Astrocyte (in vitro differentiated cells and primary cell): ENCODE results near the gene AFF3. TPM values are rescaled to one million over a fixed set of nuclear protein-coding genes. Genes with fewer than 3 reads are reported as not detected.

Experiments
- DNase-seq: peaks from one replicate; pipeline ENCODE4 v3.0.0-alpha.2; 2010; ENCODE audit warnings: low read depth
- FAIRE-seq: peaks from 2 replicates; lab custom pipeline; 2011; peaks lifted over from hg19 to GRCh38; lab: Jason Lieb, UNC
- H2AFZ ChIP-seq: 2 replicates; pipeline ENCODE4 v1.6.0; 2012; ENCODE audit warnings: low read depth, low read length, inconsistent platforms
- H3K27ac ChIP-seq: 2 replicates; pipeline ENCODE4 v1.5.1; 2011; ENCODE audit warnings: low read depth, low read length, inconsistent platforms
- H3K27me3 ChIP-seq: 2 replicates; pipeline ENCODE4 v1.6.0; 2011; ENCODE audit warnings: low read length, inconsistent platforms; ENCODE audit not compliant: insufficient read depth
- H3K36me3 ChIP-seq: 2 replicates; pipeline ENCODE4 v1.5.1; 2011; ENCODE audit warnings: low read length, inconsistent platforms; ENCODE audit not compliant: insufficient read depth
- H3K4me1 ChIP-seq: 2 replicates; pipeline ENCODE4 v1.5.1; 2011; ENCODE audit warnings: low read length, inconsistent platforms; ENCODE audit not compliant: insufficient read depth
- H3K4me2 ChIP-seq: 2 replicates; pipeline ENCODE4 v1.6.0; 2012; ENCODE audit warnings: low read length, inconsistent platforms
- H3K4me3 ChIP-seq: 2 replicates; pipeline ENCODE4 v1.5.1; 2011; ENCODE audit warnings: low read depth, mild to moderate bottlenecking, low read length, inconsistent platforms; ENCODE audit not compliant: insufficient read depth
- H3K79me2 ChIP-seq: 2 replicates; pipeline ENCODE4 v1.6.0; 2012; ENCODE audit warnings: mild to moderate bottlenecking, low read length, inconsistent platforms; ENCODE audit not compliant: insufficient read depth
- H3K9ac ChIP-seq: 2 replicates; pipeline ENCODE4 v1.6.0; 2012; ENCODE audit warnings: mild to moderate bottlenecking, low read length, inconsistent platforms
- H3K9me3 ChIP-seq: 2 replicates; pipeline ENCODE4 v1.5.1; 2012; ENCODE audit warnings: low read depth, mild to moderate bottlenecking, low read length, inconsistent platforms; ENCODE audit not compliant: insufficient read depth
- H4K20me1 ChIP-seq: 2 replicates; pipeline ENCODE4 v1.6.0; 2012; ENCODE audit warnings: low read length, inconsistent platforms; ENCODE audit not compliant: insufficient read depth
- H3K27ac Mint-ChIP-seq: one replicate; pipeline ENCODE4 v1.8.0; 2021; ENCODE audit warnings: mild to moderate bottlenecking, mixed read lengths; ENCODE audit not compliant: unreplicated experiment
- H3K27me3 Mint-ChIP-seq: one replicate; pipeline ENCODE4 v1.8.0; 2021; ENCODE audit warnings: low read depth, mixed read lengths; ENCODE audit not compliant: unreplicated experiment
- H3K36me3 Mint-ChIP-seq: one replicate; pipeline ENCODE4 v1.8.0; 2021; ENCODE audit warnings: low read depth, mixed read lengths; ENCODE audit not compliant: unreplicated experiment
- H3K4me1 Mint-ChIP-seq: one replicate; pipeline ENCODE4 v1.8.0; 2021; ENCODE audit warnings: low read depth, mixed read lengths; ENCODE audit not compliant: unreplicated experiment
- H3K4me3 Mint-ChIP-seq: one replicate; pipeline ENCODE4 v1.8.0; 2021; ENCODE audit warnings: mild to moderate bottlenecking, moderate library complexity, mixed read lengths; ENCODE audit not compliant: unreplicated experiment
- H3K9me3 Mint-ChIP-seq: one replicate; pipeline ENCODE4 v1.8.0; 2021; ENCODE audit warnings: mild to moderate bottlenecking, mixed read lengths; ENCODE audit not compliant: unreplicated experiment
- CTCF ChIP-seq: IDR thresholded peaks from 2 replicates; pipeline ENCODE4 v1.5.1; 2011; ENCODE audit warnings: low read depth, mild to moderate bottlenecking, inconsistent platforms, low read length, moderate library complexity; ENCODE audit not compliant: insufficient read depth
- EZH2 ChIP-seq: IDR thresholded peaks from 2 replicates; pipeline ENCODE4 v1.6.1; 2012; ENCODE audit warnings: mild to moderate bottlenecking, low read length, inconsistent platforms; ENCODE audit not compliant: insufficient read depth
- total RNA-seq: library from RNA; stranded (reverse); gene quantifications from 2 replicates; pipeline ENCODE4 v1.2.1, GENCODE V29; 2021

The AFF3 gene
- total RNA-seq, 1 donor from 2014 or later = 14.7 TPM

GRCh38 chr2:99670768-99671734 is 471.3 kb downstream of the AFF3 start:
- no peak overlapping the region for H3K27ac Mint-ChIP-seq
- no peaks in the 10 kb centered on the region for H3K9me3 Mint-ChIP-seq
- no peak overlapping the region for H3K4me3 ChIP-seq
- no peak overlapping the region for H3K4me2 ChIP-seq
- FAIRE-seq (no peak), DNase-seq (peak; percentile 77)
- peaks cover 2% of the 10 kb centered on the region for H3K27me3 Mint-ChIP-seq
- peaks cover 2% of the 10 kb centered on the region for H3K36me3 Mint-ChIP-seq
- peak overlapping the region; percentile 37 for H3K27ac ChIP-seq
- no peaks in the 10 kb centered on the region for H4K20me1 ChIP-seq
- H2AFZ ChIP-seq = no peak overlapping the region
- no peaks in the 10 kb centered on the region for H3K79me2 ChIP-seq
- no peak overlapping the region for H3K4me3 Mint-ChIP-seq
- no peaks in the 10 kb centered on the region for H3K27me3 ChIP-seq
- peak overlapping the region; percentile 20 for H3K9ac ChIP-seq
- H3K9me3 ChIP-seq = no peaks in the 10 kb centered on the region
- no peaks in the 10 kb centered on the region for H3K4me1 ChIP-seq
- no peaks in the 10 kb centered on the region for H3K4me1 Mint-ChIP-seq
- no peaks in the 10 kb centered on the region for H3K36me3 ChIP-seq
- TF ChIP-seq CTCF = no peak
- TF ChIP-seq EZH2 = no peak

- Histone ChIP-seq H3K4me2 (no peak overlapping the region), H3K4me1 (peaks cover 14% of the 10 kb centered on the region), H3K4me3 (no peak overlapping the region), H3K27me3 (no peaks in the 10 kb centered on the region), H4K20me1 (no peaks in the 10 kb centered on the region), H2AFZ (no peak overlapping the region), H3K9ac (no peak overlapping the region), H3K36me3 (no peaks in the 10 kb centered on the region), H3K9me3 (no peaks in the 10 kb centered on the region), H3K79me2 (no peaks in the 10 kb centered on the region), H3K27ac (no peak overlapping the region)
- Mint-ChIP-seq H3K4me3 (no peak overlapping the region), H3K9me3 (no peaks in the 10 kb centered on the region), H3K36me3 (peaks cover 6% of the 10 kb centered on the region), H3K27me3 (no peaks in the 10 kb centered on the region), H3K27ac (no peak overlapping the region), H3K4me1 (peaks cover 10% of the 10 kb centered on the region)
- FAIRE-seq = no peak
- TF ChIP-seq EZH2 (no peak), CTCF (no peak)
- no peak for DNase-seq
Observed at GRCh38 chr2:99666256-99666655, 476.1 kb downstream of the AFF3 start.

- Mint-ChIP-seq H3K4me1 (peaks cover 10% of the 10 kb centered on the region), H3K36me3 (peaks cover 12% of the 10 kb centered on the region), H3K27me3 (no peaks in the 10 kb centered on the region), H3K4me3 (no peak overlapping the region), H3K9me3 (peaks cover 1% of the 10 kb centered on the region), H3K27ac (peak overlapping the region; percentile 48)
- Histone ChIP-seq H3K4me2 (peak overlapping the region; percentile 64), H3K4me3 (no peak overlapping the region), H3K9ac (no peak overlapping the region), H3K27ac (peak overlapping the region; percentile 73), H3K4me1 (peaks cover 18% of the 10 kb centered on the region), H2AFZ (no peak overlapping the region), H3K79me2 (no peaks in the 10 kb centered on the region), H3K27me3 (no peaks in the 10 kb centered on the region), H3K36me3 (no peaks in the 10 kb centered on the region), H3K9me3 (no peaks in the 10 kb centered on the region), H4K20me1 (no peaks in the 10 kb centered on the region)
- no peak for TF ChIP-seq EZH2
- no peak for TF ChIP-seq CTCF
- FAIRE-seq (peak; percentile 77), DNase-seq (no peak)
Observed at GRCh38 chr2:99663641-99664040, 478.7 kb downstream of the AFF3 start.
